Skin of body (tissue), 2 donors: ENCODE results near the gene ZNF550. TPM values are rescaled to one million over a fixed set of nuclear protein-coding genes. Genes with fewer than 3 reads are reported as not detected.
"Not testable (repeated sequence)": the region's sequence is repeated elsewhere in the genome, so short reads cannot be mapped to it uniquely, and the experiment has no call there.

Experiments used
- DNase-seq: peaks from one replicate; lab custom pipeline; 2025; lab: John Stamatoyannopoulos, UW
- total RNA-seq: library from RNA; depleted of rRNA; stranded (reverse); fragments of >200 nt; gene quantifications from one replicate; pipeline ENCODE4 v1.2.3, GENCODE V29; 2014

The ZNF550 gene
- total RNA-seq, 1 donor from 2014 or later, result 14.2 TPM

GRCh38 chr19:57527136-57527881 is 32.4 kb downstream of the ZNF550 start, which contains the start of gene ZNF549:
Gene ZNF549, plus strand, starts transcription at chr19:57527356. Its CDS starts 218 bp downstream, at chr19:57527574.
- DNase-seq, result peak; percentile 91

GRCh38 chr19:57518021-57518420 is 41.6 kb downstream of the ZNF550 start:
- DNase-seq, result not testable (repeated sequence)

GRCh38 chr19:57515255-57515654 is 44.4 kb downstream of the ZNF550 start:
- DNase-seq, result no peak

GRCh38 chr19:57512845-57513244 is 46.8 kb downstream of the ZNF550 start:
- no peak for DNase-seq

GRCh38 chr19:57511484-57511883 is 48.2 kb downstream of the ZNF550 start:
- DNase-seq, result no peak

- no peak for DNase-seq
These were observed 53.5 kb downstream of the ZNF550 start for GRCh38 chr19:57506163-57506562.

GRCh38 chr19:57500400-57500799 is 59.3 kb downstream of the ZNF550 start:
- DNase-seq, result not testable (repeated sequence)

- peak; percentile 92 for DNase-seq
These were observed 59.8 kb downstream of the ZNF550 start, which contains the start of gene ZNF773 for GRCh38 chr19:57499680-57500395. Gene ZNF773, plus strand, starts transcription at chr19:57499938. Its CDS starts 143 bp downstream, at chr19:57500081.

- not testable (repeated sequence) for DNase-seq
These were observed 60.4 kb downstream of the ZNF550 start for GRCh38 chr19:57499332-57499679.

- DNase-seq, result not testable (repeated sequence)
These were observed 71.4 kb downstream of the ZNF550 start for GRCh38 chr19:57488299-57488644.

GRCh38 chr19:57487477-57488298 is 72.0 kb downstream of the ZNF550 start, which contains the start of gene ZNF419:
Gene ZNF419, plus strand, starts transcription at chr19:57487750. Its CDS starts 201 bp downstream, at chr19:57487951.
- DNase-seq, result peak; percentile 80

Other genes starting within 250 kb of the ZNF550 start
- 12.8 TPM for gene ZNF543, start 239.4 kb downstream of the ZNF550 start, total RNA-seq
- gene ZNF304, start 208.6 kb downstream of the ZNF550 start, total RNA-seq, result 10.2 TPM
- gene TRAPPC2B, start 196.3 kb downstream of the ZNF550 start, total RNA-seq, result 13.3 TPM
- gene ZNF547, start 196.3 kb downstream of the ZNF550 start, total RNA-seq, result 3.3 TPM
- 35.6 TPM for gene ZNF548, start 170.0 kb downstream of the ZNF550 start, total RNA-seq
- 14.7 TPM for gene ZNF17, start 148.7 kb downstream of the ZNF550 start, total RNA-seq
- 12.6 TPM for gene ZNF749, start 124.5 kb downstream of the ZNF550 start, total RNA-seq
- 1.2 TPM for gene VN1R1, start 102.7 kb downstream of the ZNF550 start, total RNA-seq
- 13.9 TPM for gene ZNF772, start 82.3 kb downstream of the ZNF550 start, total RNA-seq
- 10.5 TPM for gene ZNF419, start 72.1 kb downstream of the ZNF550 start, total RNA-seq
- gene ZNF773, start 59.9 kb downstream of the ZNF550 start, total RNA-seq, result 9.4 TPM
- 9.0 TPM for gene ZNF549, start 32.5 kb downstream of the ZNF550 start, total RNA-seq
- gene ZNF416, start 19.0 kb upstream of the ZNF550 start, total RNA-seq, result 5.1 TPM
- 6.7 TPM for gene ZIK1, start 24.3 kb upstream of the ZNF550 start, total RNA-seq
- gene ZNF530, start 40.0 kb upstream of the ZNF550 start, total RNA-seq, result 3.4 TPM
- gene ZNF134, start 54.4 kb upstream of the ZNF550 start, total RNA-seq, result 21.2 TPM
- gene ZNF211, start 73.3 kb upstream of the ZNF550 start, total RNA-seq, result 17.7 TPM
- gene ZSCAN4, start 109.1 kb upstream of the ZNF550 start, total RNA-seq, result not detected
- 11.7 TPM for gene ZNF551, start 122.1 kb upstream of the ZNF550 start, total RNA-seq
- 11.9 TPM for gene ZNF154, start 149.3 kb upstream of the ZNF550 start, total RNA-seq
- gene ZNF671, start 167.8 kb upstream of the ZNF550 start, total RNA-seq, result 6.5 TPM
- gene ZNF776, start 187.0 kb upstream of the ZNF550 start, total RNA-seq, result 18.1 TPM
- gene ZNF586, start 209.8 kb upstream of the ZNF550 start, total RNA-seq, result 23.9 TPM